ENCODE measurements around the gene FHOD3. TPM values are rescaled to one million over a fixed set of nuclear protein-coding genes. Genes with fewer than 3 reads are reported as not detected.

The FHOD3 gene
- polyA plus RNA-seq, 2 of the 4 experiments (the other 2 are of a cell fraction): 2.5 to 3.6 TPM

DNA sequence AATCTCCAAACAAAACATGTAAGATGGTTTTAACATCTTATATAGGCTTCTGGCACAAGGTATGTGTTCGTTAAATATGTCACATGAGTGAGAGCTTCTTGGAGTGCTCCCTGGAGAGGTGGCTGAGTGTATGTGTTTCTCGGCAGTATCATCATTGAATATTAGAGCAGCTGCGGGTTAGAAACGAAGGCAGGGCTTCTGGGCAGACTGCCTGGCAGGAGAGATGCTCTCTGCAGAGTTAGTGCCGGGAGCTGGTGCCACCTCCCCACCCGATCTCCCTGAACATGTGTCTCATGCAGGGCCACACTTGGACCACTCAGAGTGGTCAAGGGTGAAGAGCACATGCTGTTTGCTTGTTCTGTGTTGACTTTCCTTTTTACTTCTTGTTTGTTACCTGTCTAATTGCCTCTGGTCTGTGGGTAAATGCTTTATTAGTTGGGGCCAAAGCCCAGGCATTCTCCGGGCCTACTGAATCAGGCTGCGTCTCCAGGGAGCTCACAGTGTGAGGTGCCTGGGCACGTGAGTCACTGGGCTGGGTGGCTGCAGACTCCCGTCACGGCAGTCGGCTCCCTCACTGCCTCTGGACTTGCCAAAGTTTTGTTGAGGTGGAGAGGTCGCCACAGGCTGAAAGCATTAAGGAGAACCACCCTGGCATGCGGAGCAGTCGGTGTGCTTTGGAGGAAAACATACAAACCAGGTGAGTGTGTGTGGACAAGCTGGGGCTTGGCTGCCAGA, 246.6 kb downstream of the FHOD3 start:
- Histone ChIP-seq H3K9me3 (no peaks in the 10 kb centered on the region), H3K4me2 (no peak overlapping the region), H3K4me3 (no peak overlapping the region), H3K27ac (no peak overlapping the region), H3K4me1 (no peaks in the 10 kb centered on the region)
- TF ChIP-seq POLR2AphosphoS2 (conservative IDR thresholded peaks at IDR 0.05; ENCODE audit: low read length) (no peak), TP53 (CRISPR knock-in tag; IDR thresholded peaks at IDR 0.05) (no peak), NR3C1 (IDR thresholded peaks at IDR 0.05) (no peak), KDM5A (IDR thresholded peaks at IDR 0.05) (no peak), SREBF2 (IDR thresholded peaks at IDR 0.05) (no peak), ZC3H11A (IDR thresholded peaks at IDR 0.05) (no peak), MYC (IDR thresholded peaks at IDR 0.05; ENCODE audit: borderline replicate concordance, low read length) (no peak), RAD21 (conservative IDR thresholded peaks at IDR 0.05 in 1 of 2, IDR thresholded peaks at IDR 0.05 in 1 of 2) (no peak), SMC3 (IDR thresholded peaks at IDR 0.05) (no peak), FOSL2 (IDR thresholded peaks at IDR 0.05) (no peak), FOSL2 (CRISPR knock-in tag; IDR thresholded peaks at IDR 0.05) (no peak), HDAC2 (IDR thresholded peaks at IDR 0.05) (no peak), HOXA7 (CRISPR knock-in tag; IDR thresholded peaks at IDR 0.05) (no peak), USF2 (IDR thresholded peaks at IDR 0.05) (no peak), CBX2 (IDR thresholded peaks at IDR 0.05; ENCODE audit: borderline replicate concordance, low read depth) (no peak), BHLHE40 (IDR thresholded peaks at IDR 0.05; ENCODE audit: low read depth, low read length) (no peak), HOXB5 (CRISPR knock-in tag; IDR thresholded peaks at IDR 0.05) (no peak)
- TF ChIP-seq, protein P1, sequence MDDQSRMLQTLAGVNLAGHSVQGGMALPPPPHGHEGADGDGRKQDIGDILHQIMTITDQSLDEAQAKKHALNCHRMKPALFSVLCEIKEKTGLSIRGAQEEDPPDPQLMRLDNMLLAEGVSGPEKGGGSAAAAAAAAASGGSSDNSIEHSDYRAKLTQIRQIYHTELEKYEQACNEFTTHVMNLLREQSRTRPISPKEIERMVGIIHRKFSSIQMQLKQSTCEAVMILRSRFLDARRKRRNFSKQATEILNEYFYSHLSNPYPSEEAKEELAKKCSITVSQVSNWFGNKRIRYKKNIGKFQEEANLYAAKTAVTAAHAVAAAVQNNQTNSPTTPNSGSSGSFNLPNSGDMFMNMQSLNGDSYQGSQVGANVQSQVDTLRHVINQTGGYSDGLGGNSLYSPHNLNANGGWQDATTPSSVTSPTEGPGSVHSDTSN (IDR thresholded peaks at IDR 0.05): no peak
- TF ChIP-seq, protein P2, sequence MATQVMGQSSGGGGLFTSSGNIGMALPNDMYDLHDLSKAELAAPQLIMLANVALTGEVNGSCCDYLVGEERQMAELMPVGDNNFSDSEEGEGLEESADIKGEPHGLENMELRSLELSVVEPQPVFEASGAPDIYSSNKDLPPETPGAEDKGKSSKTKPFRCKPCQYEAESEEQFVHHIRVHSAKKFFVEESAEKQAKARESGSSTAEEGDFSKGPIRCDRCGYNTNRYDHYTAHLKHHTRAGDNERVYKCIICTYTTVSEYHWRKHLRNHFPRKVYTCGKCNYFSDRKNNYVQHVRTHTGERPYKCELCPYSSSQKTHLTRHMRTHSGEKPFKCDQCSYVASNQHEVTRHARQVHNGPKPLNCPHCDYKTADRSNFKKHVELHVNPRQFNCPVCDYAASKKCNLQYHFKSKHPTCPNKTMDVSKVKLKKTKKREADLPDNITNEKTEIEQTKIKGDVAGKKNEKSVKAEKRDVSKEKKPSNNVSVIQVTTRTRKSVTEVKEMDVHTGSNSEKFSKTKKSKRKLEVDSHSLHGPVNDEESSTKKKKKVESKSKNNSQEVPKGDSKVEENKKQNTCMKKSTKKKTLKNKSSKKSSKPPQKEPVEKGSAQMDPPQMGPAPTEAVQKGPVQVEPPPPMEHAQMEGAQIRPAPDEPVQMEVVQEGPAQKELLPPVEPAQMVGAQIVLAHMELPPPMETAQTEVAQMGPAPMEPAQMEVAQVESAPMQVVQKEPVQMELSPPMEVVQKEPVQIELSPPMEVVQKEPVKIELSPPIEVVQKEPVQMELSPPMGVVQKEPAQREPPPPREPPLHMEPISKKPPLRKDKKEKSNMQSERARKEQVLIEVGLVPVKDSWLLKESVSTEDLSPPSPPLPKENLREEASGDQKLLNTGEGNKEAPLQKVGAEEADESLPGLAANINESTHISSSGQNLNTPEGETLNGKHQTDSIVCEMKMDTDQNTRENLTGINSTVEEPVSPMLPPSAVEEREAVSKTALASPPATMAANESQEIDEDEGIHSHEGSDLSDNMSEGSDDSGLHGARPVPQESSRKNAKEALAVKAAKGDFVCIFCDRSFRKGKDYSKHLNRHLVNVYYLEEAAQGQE (IDR thresholded peaks at IDR 0.05): no peak
- TF ChIP-seq, protein P3, sequence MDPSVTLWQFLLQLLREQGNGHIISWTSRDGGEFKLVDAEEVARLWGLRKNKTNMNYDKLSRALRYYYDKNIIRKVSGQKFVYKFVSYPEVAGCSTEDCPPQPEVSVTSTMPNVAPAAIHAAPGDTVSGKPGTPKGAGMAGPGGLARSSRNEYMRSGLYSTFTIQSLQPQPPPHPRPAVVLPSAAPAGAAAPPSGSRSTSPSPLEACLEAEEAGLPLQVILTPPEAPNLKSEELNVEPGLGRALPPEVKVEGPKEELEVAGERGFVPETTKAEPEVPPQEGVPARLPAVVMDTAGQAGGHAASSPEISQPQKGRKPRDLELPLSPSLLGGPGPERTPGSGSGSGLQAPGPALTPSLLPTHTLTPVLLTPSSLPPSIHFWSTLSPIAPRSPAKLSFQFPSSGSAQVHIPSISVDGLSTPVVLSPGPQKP (IDR thresholded peaks at IDR 0.05; ENCODE audit: low read depth, low read length): no peak
- ATAC-seq: no peak
- 55% methylated on average over 11 of the region's 15 CpGs for WGBS (ENCODE audit: missing lambda C conversion rate)
- POLR2A ChIA-PET: no interaction called here
- no peak for DNase-seq (ENCODE audit: low read depth in 1 of 2, low spot score in 1 of 2)
- FAIRE-seq: no peak
- CTCF ChIA-PET: interaction anchor here (1.4 kb wide), 1 partner anchor 260 kb away, joined by 3 read pairs; no protein-coding TSS in a partner anchor

DNA sequence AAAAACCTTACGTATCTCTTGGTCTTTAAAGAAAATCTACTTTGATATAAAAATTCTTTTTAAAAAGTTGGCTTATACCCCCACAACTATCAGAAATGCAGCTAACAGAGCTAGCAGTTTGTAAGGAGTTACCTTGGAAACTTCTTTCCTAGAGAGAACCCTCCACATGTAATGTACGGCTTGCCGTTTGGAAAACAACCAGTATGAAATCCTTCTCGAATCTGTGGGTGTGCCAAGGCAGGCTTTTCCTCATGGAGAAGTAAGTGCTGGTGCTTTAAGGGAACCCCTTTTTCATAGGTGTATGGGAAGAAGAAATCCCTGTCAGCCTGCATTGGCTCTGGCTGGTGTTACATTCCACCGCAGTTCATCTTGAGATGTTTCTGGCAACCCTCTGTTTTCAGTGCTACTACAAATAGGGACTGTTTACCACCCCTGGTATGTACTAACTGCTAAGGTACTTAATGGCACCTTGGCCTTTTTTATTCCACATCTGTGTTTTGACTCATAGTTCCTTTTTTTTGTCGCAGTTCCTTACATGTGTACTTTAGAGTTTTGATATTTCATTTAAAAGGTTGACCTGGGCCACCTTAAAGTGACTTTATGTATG, 248.4 kb downstream of the FHOD3 start:
- ChIA-PET POLR2A (no interaction called here), CTCF (no interaction called here)
- 75% methylated on average over 6 of the region's 6 CpGs for WGBS (ENCODE audit: missing lambda C conversion rate)
- TF ChIP-seq E2F6 (IDR thresholded peaks at IDR 0.05; ENCODE audit: borderline replicate concordance, low read depth) (no peak), EHMT2 (IDR thresholded peaks at IDR 0.05; ENCODE audit: low read depth) (no peak), CBX2 (IDR thresholded peaks at IDR 0.05; ENCODE audit: borderline replicate concordance, low read depth) (no peak), HOXA7 (CRISPR knock-in tag; IDR thresholded peaks at IDR 0.05) (no peak), MYC (IDR thresholded peaks at IDR 0.05; ENCODE audit: borderline replicate concordance, low read length) (no peak), HOXB13 (CRISPR knock-in tag; IDR thresholded peaks at IDR 0.05; ENCODE audit: low read depth) (no peak), SMC3 (IDR thresholded peaks at IDR 0.05) (no peak), HDAC2 (IDR thresholded peaks at IDR 0.05) (no peak), CBX8 (IDR thresholded peaks at IDR 0.05) (no peak)
- Histone ChIP-seq H3K27ac (no peak overlapping the region), H3K4me1 (no peaks in the 10 kb centered on the region), H3K4me2 (no peak overlapping the region), H3K4me3 (no peak overlapping the region), H3K9me3 (no peaks in the 10 kb centered on the region)
- DNase-seq (ENCODE audit: low read depth in 1 of 2, low spot score in 1 of 2) (no peak), ATAC-seq (no peak), FAIRE-seq (no peak)
